ENCODE results near the gene RNF213. TPM values are rescaled to one million over a fixed set of nuclear protein-coding genes. Genes with fewer than 3 reads are reported as not detected.

Gene RNF213
- total and polyA plus RNA-seq, 2 of the 8 experiments (the other 6 are each of a cell fraction or from before 2014, with no cell fraction given), result 33.8 to 62.8 TPM

GRCh38 chr17:80346498-80347275, 86.0 kb downstream of the RNF213 start:
- Histone ChIP-seq H2AFZ (ENCODE audit: low read length) (no peak overlapping the region), H3K56ac (replicated peaks; ENCODE audit: insufficient read length, low read depth, low read length) (no peak overlapping the region), H2BK12ac (ENCODE audit: low read depth, low read length) (no peak overlapping the region), H4K20me1 (replicated peaks in 1 of 2; ENCODE audit: control insufficient read depth in 1 of 2, insufficient read depth in 2 of 2, low read length in 2 of 2) (peaks cover 7 to 13% of the 10 kb centered on the region in 2 experiments), H3K4ac (replicated peaks; ENCODE audit: insufficient read length, low read depth, low read length) (no peak overlapping the region), H3K27me3 (replicated peaks in 1 of 4; ENCODE audit: control insufficient read depth in 3 of 4, extremely low read depth in 1 of 4, insufficient read depth in 3 of 4, low read length in 3 of 4) (no peaks in the 10 kb centered on the region), H2BK120ac (replicated peaks; ENCODE audit: low read depth, low read length) (no peak overlapping the region), H4K91ac (replicated peaks; ENCODE audit: insufficient read length, low read length) (no peak overlapping the region), H4K5ac (ENCODE audit: insufficient read length, low read depth, low read length) (no peak overlapping the region), H3K79me1 (ENCODE audit: low read depth, low read length) (peaks cover 2% of the 10 kb centered on the region; the same call in 1 of the 2 replicates), H3K23me2 (ENCODE audit: low read depth, low read length) (no peaks in the 10 kb centered on the region), H3K4me2 (ENCODE audit: insufficient read depth in 1 of 2, low read depth in 2 of 2, low read length in 2 of 2) (no peak overlapping the region), H2BK20ac (ENCODE audit: low read length) (no peak overlapping the region), H3K9me3 (ENCODE audit: insufficient read depth in 2 of 2, low read depth in 1 of 2, low read length in 1 of 2) (no peaks in the 10 kb centered on the region), H3K14ac (ENCODE audit: insufficient read length) (no peak overlapping the region), H2BK5ac (ENCODE audit: low read depth, low read length) (no peak overlapping the region), H3K18ac (ENCODE audit: extremely low read depth, low read length) (no peak overlapping the region), H4K8ac (ENCODE audit: extremely low read depth, insufficient read depth, low read length) (peak overlapping the region; percentile 18; the same call in 1 of the 2 replicates), H3K9ac (replicated peaks in 1 of 4; ENCODE audit: extremely low read depth in 1 of 4, low read depth in 3 of 4, low read length in 3 of 4) (no peak overlapping the region), H2BK15ac (ENCODE audit: low read length) (no peak overlapping the region), H3K79me2 (ENCODE audit: control insufficient read depth in 1 of 2, insufficient read depth in 2 of 2, low read length in 2 of 2) (no peaks in the 10 kb centered on the region), H2AK5ac (ENCODE audit: low read depth, low read length) (no peak overlapping the region), H3K23ac (ENCODE audit: insufficient read length) (no peak overlapping the region), H3K27ac (ENCODE audit: low read depth, low read length) (no peak overlapping the region), H3K4me1 (replicated peaks in 1 of 4; ENCODE audit: control insufficient read depth in 3 of 4, insufficient read depth in 4 of 4, low read length in 3 of 4) (no peaks in the 10 kb centered on the region), H3K36me3 (ENCODE audit: control insufficient read depth in 2 of 4, insufficient read depth in 4 of 4, low read length in 3 of 4) (peaks cover 38 to 77% (median 62%) of the 10 kb centered on the region in 4 experiments), H3K4me3 (ENCODE audit: extremely low read depth in 1 of 4, insufficient read depth in 2 of 4, low read depth in 3 of 4, low read length in 4 of 4) (no peak overlapping the region)
- FAIRE-seq (no peak), DNase-seq (ENCODE audit: low read depth in 1 of 2, low spot score in 2 of 2) (no peak)
- POLR2A ChIA-PET (ENCODE audit: partially characterized antibody), result no interaction called here
- CTCF ChIA-PET (ENCODE audit: partially characterized antibody), result interaction anchor here (0.7 to 3.1 kb wide), 7 partner anchors 12 to 152 kb away, joined by 3 to 19 read pairs (median 4); no protein-coding TSS in a partner anchor
- 94% methylated on average over 36 of the region's 38 CpGs; no CpG with 5 or more reads in 1 of the 2 experiments for WGBS, 2 experiments (ENCODE audit: extremely low coverage in 1 of 2, insufficient coverage in 1 of 2, insufficient read length in 1 of 2, insufficient replicate concordance in 2 of 2, low coverage in 1 of 2, low lambda C conversion rate in 2 of 2, missing lambda C conversion rate in 1 of 2)
- no peak for TF ChIP-seq KDM1A (IDR thresholded peaks at IDR 0.05; ENCODE audit: borderline replicate concordance, low read length)
- TF ChIP-seq E2F6 (IDR thresholded peaks at IDR 0.05), result no peak
- no peak for TF ChIP-seq CREB1 (IDR thresholded peaks at IDR 0.05)

Data from H1 (cell line).